ENCODE data around the gene ARHGAP33. TPM values are rescaled to one million over a fixed set of nuclear protein-coding genes. Genes with fewer than 3 reads are reported as not detected.

Gene ARHGAP33
- total RNA-seq, 6 donors from 2014 or later = 5.9 to 109 (median 14.5) TPM

- peak overlapping the region; percentile 60 to 77 (median 69) for H3K4me3 ChIP-seq
- no peaks in the 10 kb centered on the region for H3K9me3 ChIP-seq
- 6 to 9% methylated on average over 5 to 14 of the region's 16 CpGs for WGBS, 2 donors
- H3K27me3 ChIP-seq = no peaks in the 10 kb centered on the region
- H3K36me3 ChIP-seq = peaks cover 8 to 43% (median 31%) of the 10 kb centered on the region in 4 donors
- TF ChIP-seq POLR2A (IDR thresholded peaks at IDR 0.05) = no peak
- no peak for TF ChIP-seq CTCF (IDR thresholded peaks at IDR 0.05)
- TF ChIP-seq EP300 (IDR thresholded peaks at IDR 0.05) = no peak
- TF ChIP-seq POLR2AphosphoS5 (IDR thresholded peaks at IDR 0.05) = no peak
- H3K4me1 ChIP-seq = peaks cover 21 to 47% (median 35%) of the 10 kb centered on the region in 4 donors
- DNase-seq = no peak
- peak overlapping the region; percentile 77 to 89 (median 84) for H3K27ac ChIP-seq
- ATAC-seq (ENCODE audit: low FRiP score in 2 of 2) = no peak
Measured at GRCh38 chr19:35740108-35740422, 35.3 kb upstream of the ARHGAP33 start.

- peak; percentile 90 to 96 for ATAC-seq (ENCODE audit: low FRiP score in 2 of 2)
- peak; percentile 97 to 99 for DNase-seq
- Histone ChIP-seq H3K27me3 (no peaks in the 10 kb centered on the region), H3K9me3 (no peaks in the 10 kb centered on the region), H3K4me3 (peak overlapping the region; percentile 68 to 77 (median 74)), H3K27ac (peak overlapping the region; percentile 79 to 91 (median 88)), H3K36me3 (peaks cover 2 to 37% (median 28%) of the 10 kb centered on the region in 4 donors), H3K4me1 (peaks cover 21 to 47% (median 35%) of the 10 kb centered on the region in 4 donors)
- peak in 2 of 4 donors; percentile 27 to 64 for TF ChIP-seq POLR2A (IDR thresholded peaks at IDR 0.05)
- peak in 4 of 6 experiments; percentile 16 to 41 (median 20) for TF ChIP-seq CTCF (IDR thresholded peaks at IDR 0.05)
- peak; percentile 81 to 87 for TF ChIP-seq POLR2AphosphoS5 (IDR thresholded peaks at IDR 0.05)
- peak in 3 of 4 donors; percentile 44 to 90 (median 51) for TF ChIP-seq EP300 (IDR thresholded peaks at IDR 0.05)
- WGBS, 2 donors = 1% methylated on average over 43 to 55 of the region's 63 CpGs
Measured at GRCh38 chr19:35740423-35741202, 34.8 kb upstream of the ARHGAP33 start.

GRCh38 chr19:35741203-35741515 is 34.2 kb upstream of the ARHGAP33 start:
- H3K9me3 ChIP-seq = no peaks in the 10 kb centered on the region
- peak overlapping the region; percentile 79 to 91 (median 88) for H3K27ac ChIP-seq
- 7 to 21% methylated on average over 3 to 9 of the region's 12 CpGs for WGBS, 2 donors
- no peaks in the 10 kb centered on the region for H3K27me3 ChIP-seq
- peaks cover 2 to 35% (median 26%) of the 10 kb centered on the region in 4 donors for H3K36me3 ChIP-seq
- no peak for ATAC-seq (ENCODE audit: low FRiP score in 2 of 2)
- peaks cover 24 to 53% (median 39%) of the 10 kb centered on the region in 4 donors for H3K4me1 ChIP-seq
- peak in 1 of 2 donors; percentile 19 for DNase-seq
- peak in 1 of 6 experiments; percentile 3 for TF ChIP-seq CTCF (IDR thresholded peaks at IDR 0.05)
- no peak for TF ChIP-seq POLR2AphosphoS5 (IDR thresholded peaks at IDR 0.05)
- peak overlapping the region; percentile 68 to 77 (median 74) for H3K4me3 ChIP-seq

- H3K27me3 ChIP-seq = no peaks in the 10 kb centered on the region
- peak in 1 of 2 donors; percentile 73 for DNase-seq
- H3K27ac ChIP-seq = peak within 1 kb of the TSS; percentile 79 to 91 (median 88)
- ATAC-seq (ENCODE audit: low FRiP score in 2 of 2) = no peak
- H3K9me3 ChIP-seq = no peaks in the 10 kb centered on the region
- peaks cover 30 to 60% (median 45%) of the 10 kb centered on the region in 4 donors for H3K4me1 ChIP-seq
- no peak for TF ChIP-seq CTCF (IDR thresholded peaks at IDR 0.05)
- peak in 1 of 2 donors; percentile 24 for TF ChIP-seq POLR2AphosphoS5 (IDR thresholded peaks at IDR 0.05)
- no peak for TF ChIP-seq EP300 (IDR thresholded peaks at IDR 0.05)
- TF ChIP-seq POLR2A (IDR thresholded peaks at IDR 0.05) = peak in 1 of 4 donors; percentile 52
- peak within 1 kb of the TSS in 3 of 4 donors; percentile 68 to 77 (median 70) for H3K4me3 ChIP-seq
- WGBS, 2 donors = 60 to 77% methylated on average over 9 of the region's 9 CpGs
- peaks cover 2 to 24% (median 16%) of the 10 kb centered on the region in 4 donors for H3K36me3 ChIP-seq
Measured at GRCh38 chr19:35742121-35742724, 33.1 kb upstream of the ARHGAP33 start, which contains the start of gene IGFLR1. Gene IGFLR1, minus strand, starts transcription at chr19:35742452. Its CDS starts 1,272 bp downstream, at chr19:35741180.
